KOPT-K1 (cell line): ENCODE data around the gene FGR.

Source experiments
- H3K27ac ChIP-seq: fragments of 200-600 bp; sonication (generic); 2 replicates; pipeline ENCODE4 v1.5.1; 2016; ENCODE audit warnings: antibody characterized with exemption, mild to moderate bottlenecking, low read depth, low read length; ENCODE audit not compliant: poor library complexity, severe bottlenecking
- H3K36me3 ChIP-seq: fragments of 200-600 bp; sonication (generic); 2 replicates; pipeline ENCODE4 v1.5.1; 2017; ENCODE audit warnings: antibody characterized with exemption, mild to moderate bottlenecking, low read length, moderate library complexity; ENCODE audit not compliant: insufficient read depth
- H3K9me3 ChIP-seq: fragments of 200-600 bp; sonication (generic); 2 replicates; pipeline ENCODE4 v1.5.1; 2017; ENCODE audit warnings: antibody characterized with exemption, low read length, mild to moderate bottlenecking; ENCODE audit not compliant: insufficient read depth, poor library complexity, severe bottlenecking

Gene FGR

DNA sequence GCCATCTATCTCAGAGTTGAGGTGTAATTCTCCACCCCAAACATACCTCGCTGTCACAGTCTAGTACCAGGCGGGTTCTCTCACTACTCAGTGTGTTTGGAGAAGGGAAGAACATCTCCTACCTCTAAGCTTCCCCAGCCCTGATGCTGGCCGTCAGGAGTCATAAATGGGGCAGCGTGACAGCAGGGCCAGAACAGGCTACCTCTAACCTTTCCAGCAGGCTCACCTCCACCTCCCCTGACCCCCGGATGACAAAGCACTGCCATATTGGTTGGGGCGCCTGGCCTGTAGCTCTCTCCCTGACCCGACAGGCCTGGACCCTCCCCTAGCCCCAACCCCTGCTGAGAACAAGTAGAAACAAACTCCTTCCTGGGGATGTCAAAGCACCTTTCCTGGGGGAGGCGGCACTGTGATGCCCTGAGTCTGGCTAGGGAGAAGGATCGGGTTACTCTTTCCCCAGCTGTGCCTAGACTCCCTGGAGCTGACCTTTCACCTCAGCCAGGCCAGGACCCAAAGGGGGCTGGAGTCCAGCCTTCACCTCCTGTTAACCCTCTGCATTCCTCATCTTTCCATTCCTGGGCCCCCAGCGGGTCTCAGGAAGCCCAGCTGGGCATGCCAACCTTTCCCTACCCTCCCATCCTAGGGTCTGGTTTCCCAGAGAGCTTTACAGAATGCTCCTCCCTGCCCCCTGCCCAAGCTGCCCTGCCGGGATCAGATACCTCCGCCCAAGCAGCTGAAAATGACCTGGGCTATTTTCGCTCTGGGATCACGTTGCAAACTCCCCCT lies 65.3 kb downstream of the FGR start:
- no peaks in the 10 kb centered on the region for H3K36me3 ChIP-seq
- H3K27ac ChIP-seq, result no peak overlapping the region
- H3K9me3 ChIP-seq, result no peaks in the 10 kb centered on the region

DNA sequence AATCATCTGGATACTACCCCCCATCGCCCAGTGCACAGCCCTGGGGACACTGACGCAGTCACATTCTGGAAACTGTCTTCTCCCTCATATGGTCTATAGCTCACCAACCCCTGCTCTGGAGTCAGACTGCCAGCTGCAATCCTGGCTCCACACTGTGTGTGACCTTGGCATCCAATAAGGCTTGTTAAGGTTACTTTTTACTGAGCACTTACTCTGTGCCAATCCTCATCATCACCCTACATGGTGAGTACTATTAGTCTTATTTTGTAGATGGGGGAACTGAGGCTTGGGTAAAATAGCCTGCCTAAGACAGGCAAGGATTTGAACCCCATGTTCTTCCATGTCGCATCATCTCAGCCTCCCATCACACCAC lies 65.9 kb downstream of the FGR start:
- Histone ChIP-seq H3K36me3 (no peaks in the 10 kb centered on the region), H3K27ac (no peak overlapping the region), H3K9me3 (no peaks in the 10 kb centered on the region)

DNA sequence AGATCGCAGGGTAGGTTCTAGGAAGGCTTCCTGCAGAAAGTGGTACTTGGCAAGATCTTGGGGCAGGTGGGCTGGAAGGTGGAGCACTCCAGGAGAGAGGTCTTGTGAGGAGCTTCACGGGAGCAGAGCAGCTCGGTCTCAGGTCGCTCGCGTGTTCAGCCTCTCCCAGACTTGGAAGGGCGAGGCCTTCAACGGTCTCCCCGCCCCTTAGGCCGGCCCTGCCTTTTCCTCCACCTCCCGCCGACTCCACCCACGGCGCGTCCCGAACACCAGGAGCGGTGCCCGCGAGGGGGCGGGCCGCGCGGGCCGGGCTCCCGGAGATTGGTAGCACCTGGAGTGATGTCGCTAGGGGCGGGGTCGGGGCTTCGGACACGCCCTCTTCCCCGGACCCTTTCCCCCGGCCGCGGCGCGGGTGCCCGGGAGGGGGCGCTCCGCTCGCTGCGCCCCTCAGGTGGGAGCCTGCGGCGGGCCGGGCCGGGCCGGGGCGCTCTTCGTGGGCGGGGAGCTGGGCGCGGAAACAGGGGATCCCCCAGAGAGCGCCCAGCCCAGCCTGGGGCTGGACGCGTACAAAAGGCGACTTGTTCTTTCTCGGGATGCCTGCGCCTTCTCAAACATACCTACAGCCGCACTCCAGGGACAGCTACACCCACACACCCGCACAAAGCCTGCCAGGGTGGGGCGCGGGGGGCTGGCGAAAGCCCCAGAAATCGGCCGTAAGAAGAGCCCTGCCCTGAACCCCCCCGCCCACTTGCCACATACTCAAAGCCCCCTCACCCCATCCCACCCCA lies 66.5 kb downstream of the FGR start:
- no peak overlapping the region for H3K27ac ChIP-seq
- no peaks in the 10 kb centered on the region for H3K36me3 ChIP-seq
- no peaks in the 10 kb centered on the region for H3K9me3 ChIP-seq

DNA sequence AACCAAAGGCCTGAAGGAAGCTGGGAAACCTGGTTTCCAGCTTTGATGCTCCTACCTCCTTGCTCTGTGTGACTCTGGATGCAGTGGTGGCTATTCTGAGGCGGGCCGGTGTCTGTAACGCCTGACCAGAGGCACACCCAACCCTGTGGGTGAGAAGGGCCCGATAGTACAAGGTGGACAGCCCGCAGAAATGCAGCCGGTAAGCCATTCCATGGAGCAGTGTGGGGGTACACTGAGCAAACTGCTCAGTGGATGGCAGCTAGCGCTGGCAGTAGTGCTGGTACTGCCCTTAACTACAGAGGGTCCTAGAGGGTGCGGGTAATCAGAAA lies 67.0 kb downstream of the FGR start:
- H3K9me3 ChIP-seq, result no peaks in the 10 kb centered on the region
- no peak overlapping the region for H3K27ac ChIP-seq
- no peaks in the 10 kb centered on the region for H3K36me3 ChIP-seq

DNA sequence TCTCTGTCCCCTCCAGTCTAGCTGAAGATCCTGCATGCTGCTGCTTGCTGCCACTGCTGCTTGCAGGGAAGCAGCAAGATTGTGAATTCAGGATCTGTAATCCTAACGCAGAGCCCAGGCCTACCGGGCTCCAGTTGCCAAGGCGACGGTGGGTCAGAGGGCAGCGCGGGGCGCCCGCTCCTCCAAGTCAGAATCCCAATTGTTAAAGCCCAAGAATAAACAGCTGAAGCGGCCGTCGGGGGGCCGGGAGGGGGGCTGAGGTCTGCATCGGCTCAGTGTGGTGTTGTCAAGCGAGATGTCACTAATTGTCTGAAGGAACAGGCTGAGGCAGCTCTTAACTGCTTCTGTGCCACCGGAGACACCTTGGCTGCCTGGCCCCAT lies 67.8 kb downstream of the FGR start:
- H3K36me3 ChIP-seq, result no peaks in the 10 kb centered on the region
- H3K9me3 ChIP-seq, result no peaks in the 10 kb centered on the region
- no peak overlapping the region for H3K27ac ChIP-seq

DNA sequence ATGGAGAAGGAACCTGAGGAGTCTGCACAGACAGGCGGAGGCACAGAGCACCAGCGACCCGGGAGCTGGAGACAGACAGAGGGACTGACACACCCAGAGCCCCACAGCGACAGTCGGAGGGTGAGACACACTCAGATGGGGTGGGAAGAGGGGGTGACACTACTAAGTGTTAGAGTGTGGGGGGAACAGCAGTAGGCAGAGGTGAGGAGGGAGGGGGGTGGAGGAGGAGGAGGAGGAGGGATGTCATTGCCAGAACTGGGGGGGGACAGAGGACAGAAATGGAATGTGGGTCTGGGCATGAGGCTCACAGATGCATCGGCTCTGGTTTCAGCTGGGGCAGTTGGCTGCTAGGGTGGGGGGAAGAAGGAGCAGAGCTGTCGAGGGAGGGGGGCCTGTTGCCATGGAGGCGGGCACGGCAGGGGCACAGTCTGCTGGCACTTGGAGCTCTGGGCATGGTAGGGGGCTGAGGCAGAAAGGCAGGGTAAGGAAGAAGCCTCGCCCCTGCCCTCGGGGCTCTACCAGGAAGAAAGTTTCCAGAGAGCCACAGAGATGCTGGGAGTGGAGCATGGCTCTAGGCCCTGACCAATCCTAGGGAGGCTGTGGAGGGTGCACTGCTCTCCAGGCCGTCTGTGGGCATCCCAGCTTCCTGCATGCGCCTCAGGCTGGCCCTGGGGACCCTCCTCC lies 68.4 kb downstream of the FGR start:
- Histone ChIP-seq H3K36me3 (no peaks in the 10 kb centered on the region), H3K27ac (no peak overlapping the region), H3K9me3 (no peaks in the 10 kb centered on the region)

DNA sequence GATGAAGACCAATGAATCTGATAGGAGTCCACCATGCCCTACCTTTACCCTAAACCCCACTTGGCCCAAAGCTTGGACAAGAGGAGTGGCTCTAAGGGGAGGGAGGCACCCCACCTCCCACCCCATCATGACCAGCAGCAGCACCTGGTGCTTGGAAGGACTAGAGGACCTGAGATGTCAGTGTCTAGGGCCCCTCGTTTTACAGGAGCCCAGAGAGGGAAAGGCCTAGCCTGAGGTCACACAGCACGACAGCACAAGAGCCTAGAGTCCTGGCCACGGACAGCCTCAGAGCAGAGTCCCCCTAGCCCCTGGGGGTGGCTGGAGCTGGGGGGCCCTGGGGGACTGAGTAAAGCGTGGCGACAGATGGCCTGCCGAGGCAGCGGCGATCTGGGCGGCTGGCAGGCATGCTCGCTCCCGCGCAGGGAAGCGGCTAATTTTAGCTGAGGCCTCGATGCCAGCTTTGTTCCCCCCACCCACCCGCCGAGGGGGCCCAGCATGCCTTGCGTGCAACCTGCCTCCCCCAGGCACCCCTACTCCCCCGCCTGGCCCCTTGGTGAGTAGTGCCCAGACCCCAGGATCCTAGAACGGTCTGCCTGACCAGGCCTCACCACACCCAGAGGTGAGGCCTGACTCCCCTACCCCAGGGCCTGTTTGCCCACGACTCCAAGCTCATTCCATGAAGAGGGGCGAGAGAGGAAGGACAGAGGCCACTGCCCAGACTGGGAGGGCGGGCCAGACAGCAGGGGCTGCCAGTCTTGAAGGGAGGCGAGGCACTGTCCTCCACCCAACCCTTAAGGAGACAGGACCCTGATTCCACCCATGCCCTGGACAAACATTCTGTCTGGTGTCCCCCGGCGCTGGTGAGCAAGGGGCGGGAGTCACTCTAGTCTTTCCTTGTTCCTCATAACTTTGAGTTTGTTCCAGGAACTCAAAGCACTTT lies 70.0 kb downstream of the FGR start:
- no peak overlapping the region for H3K27ac ChIP-seq
- H3K9me3 ChIP-seq, result no peaks in the 10 kb centered on the region
- no peaks in the 10 kb centered on the region for H3K36me3 ChIP-seq

DNA sequence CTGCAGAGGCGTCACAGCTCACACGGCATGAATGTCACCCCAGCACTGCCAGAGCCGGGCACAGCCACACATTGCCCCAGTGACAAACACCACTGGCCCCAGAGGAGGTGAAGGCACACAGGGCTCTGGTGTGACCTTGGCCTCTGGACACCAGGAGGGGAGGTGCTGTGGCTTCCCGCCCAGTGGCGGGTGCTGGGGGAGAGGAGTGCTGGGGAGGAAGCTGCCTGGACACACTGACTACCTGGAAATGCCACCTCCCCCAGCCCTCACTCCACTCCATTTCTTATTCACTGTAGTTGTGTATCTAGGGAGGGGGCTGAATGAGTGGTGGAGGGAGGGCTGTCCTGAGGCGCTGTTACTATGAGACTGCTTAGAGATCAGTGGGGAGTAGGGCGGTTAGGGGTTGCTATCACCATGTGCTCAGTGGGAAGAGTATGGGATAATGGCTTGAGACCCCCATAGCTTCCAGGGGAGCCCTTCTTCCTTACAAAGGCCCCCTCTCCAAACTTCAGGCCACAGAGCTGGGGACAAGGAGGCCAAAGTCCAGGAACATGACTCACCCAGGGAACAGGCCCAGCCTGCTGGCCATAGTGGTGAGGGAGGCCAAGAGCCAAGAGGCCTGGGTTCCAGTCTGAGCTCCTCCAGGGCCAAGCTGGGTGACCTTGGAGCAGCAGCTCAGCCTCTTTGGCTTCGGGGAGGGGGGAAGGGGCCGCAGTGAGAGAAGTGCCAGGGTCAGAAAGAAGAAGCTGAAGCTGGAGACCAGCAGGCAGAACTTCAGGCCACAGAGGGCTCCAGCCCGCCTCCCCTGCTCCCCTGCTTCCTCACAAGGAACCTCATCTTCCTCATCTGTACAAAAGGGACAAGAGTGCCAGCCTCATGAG lies 71.2 kb downstream of the FGR start:
- H3K36me3 ChIP-seq, result no peaks in the 10 kb centered on the region
- no peaks in the 10 kb centered on the region for H3K9me3 ChIP-seq
- H3K27ac ChIP-seq, result no peak overlapping the region

DNA sequence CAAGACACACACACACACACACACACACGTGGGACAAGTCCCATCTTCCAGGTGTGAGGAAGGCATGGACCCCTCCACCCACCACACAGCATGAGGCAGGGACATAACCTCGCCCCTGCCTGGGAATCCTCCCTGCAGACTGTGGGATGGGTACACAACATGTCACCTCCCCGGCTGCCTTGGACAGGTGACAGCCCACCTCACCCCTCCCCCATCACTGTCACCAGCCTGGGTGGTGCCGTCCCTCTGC lies 71.7 kb downstream of the FGR start:
- Histone ChIP-seq H3K9me3 (no peaks in the 10 kb centered on the region), H3K27ac (no peak overlapping the region), H3K36me3 (peaks cover 5% of the 10 kb centered on the region)

DNA sequence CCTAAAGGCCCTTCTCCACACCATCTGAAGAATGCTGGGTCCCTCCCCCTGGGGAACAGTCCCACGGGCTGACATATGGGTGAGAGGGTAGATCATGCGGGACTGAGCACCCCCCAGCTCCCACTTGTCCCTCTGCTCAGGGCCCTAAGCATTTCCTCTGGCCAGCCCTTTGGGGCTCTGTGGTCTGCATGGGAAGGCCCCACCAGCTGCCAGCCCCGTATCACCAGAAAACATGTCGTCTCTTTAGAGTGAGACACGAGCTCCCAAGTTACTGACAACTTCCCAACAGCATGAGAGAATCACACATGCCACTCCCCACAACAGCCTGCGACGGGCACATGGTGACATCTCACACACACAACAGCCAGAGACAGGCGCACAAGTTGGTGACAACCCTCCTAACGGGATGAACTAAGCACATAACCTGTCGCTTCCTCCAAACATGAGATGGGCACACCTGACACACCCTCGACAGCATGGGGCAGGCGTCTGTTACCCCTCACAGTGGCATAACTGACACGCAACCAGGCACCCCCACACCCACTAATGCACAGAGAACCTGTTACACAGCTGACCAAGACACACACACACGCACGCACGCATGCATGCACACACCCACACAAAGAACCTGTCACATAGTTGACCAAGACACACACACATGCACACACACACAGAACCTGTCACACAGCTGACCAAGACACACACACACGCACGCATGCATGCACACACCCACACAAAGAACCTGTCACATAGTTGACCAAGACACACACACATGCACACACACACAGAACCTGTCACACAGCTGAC lies 72.2 kb downstream of the FGR start:
- no peaks in the 10 kb centered on the region for H3K9me3 ChIP-seq
- H3K36me3 ChIP-seq, result peaks cover 11% of the 10 kb centered on the region
- H3K27ac ChIP-seq, result no peak overlapping the region
